Measurements from ENCODE around the gene PAN3.
A peak's percentile ranks its signal among the peaks of the same experiment; 100 is the strongest.

The PAN3 gene

GRCh38 chr13:28333204-28333881 is 195.0 kb downstream of the PAN3 start:
- CTCF ChIA-PET: interaction anchor here (1.0 kb wide), 1 partner anchor 9 kb away, joined by 4 read pairs; no protein-coding TSS in a partner anchor
- no peak overlapping the region for H3K27ac ChIP-seq
- POLR2A ChIA-PET (ENCODE audit: low non-redundant PET): no interaction called here
- DNase-seq (ENCODE audit: low spot score): no peak
- no peak for TF ChIP-seq CTCF (conservative IDR thresholded peaks at IDR 0.05; ENCODE audit: low read depth)

- CTCF ChIA-PET: interaction anchor here (0.7 kb wide), 1 partner anchor 995 kb away, joined by 7 read pairs; no protein-coding TSS in a partner anchor
- no peak for DNase-seq (ENCODE audit: low spot score)
- no peak for TF ChIP-seq CTCF (conservative IDR thresholded peaks at IDR 0.05; ENCODE audit: low read depth)
- POLR2A ChIA-PET (ENCODE audit: low non-redundant PET): no interaction called here
- no peak overlapping the region for H3K27ac ChIP-seq
These were observed 197.9 kb downstream of the PAN3 start for GRCh38 chr13:28336193-28336657.

GRCh38 chr13:28337166-28338005 is 199.0 kb downstream of the PAN3 start:
- H3K27ac ChIP-seq: no peak overlapping the region
- no peak for TF ChIP-seq CTCF (conservative IDR thresholded peaks at IDR 0.05; ENCODE audit: low read depth)
- ChIA-PET CTCF (interaction anchor here (0.5 to 0.7 kb wide), 3 partner anchors 29 to 994 kb away, joined by 3 to 7 read pairs (median 3); no protein-coding TSS in a partner anchor), POLR2A (ENCODE audit: low non-redundant PET) (no interaction called here)
- DNase-seq (ENCODE audit: low spot score): peak; percentile 15

- ChIA-PET CTCF (interaction anchor here (0.6 kb wide), 1 partner anchor 345 kb away, joined by 3 read pairs; no protein-coding TSS in a partner anchor), POLR2A (ENCODE audit: low non-redundant PET) (no interaction called here)
- H3K27ac ChIP-seq: no peak overlapping the region
- TF ChIP-seq CTCF (conservative IDR thresholded peaks at IDR 0.05; ENCODE audit: low read depth): no peak
- DNase-seq (ENCODE audit: low spot score): no peak
These were observed 199.7 kb downstream of the PAN3 start for GRCh38 chr13:28338006-28338574.

GRCh38 chr13:28338742-28339141 is 200.4 kb downstream of the PAN3 start:
- H3K27ac ChIP-seq: no peak overlapping the region
- ChIA-PET CTCF (no interaction called here), POLR2A (ENCODE audit: low non-redundant PET) (no interaction called here)
- DNase-seq (ENCODE audit: low spot score): no peak
- TF ChIP-seq CTCF (conservative IDR thresholded peaks at IDR 0.05; ENCODE audit: low read depth): no peak

- POLR2A ChIA-PET (ENCODE audit: low non-redundant PET): no interaction called here
These were observed 201.1 kb downstream of the PAN3 start for GRCh38 chr13:28339419-28339818.

More at GRCh38 chr13:28339419-28339818, 201.1 kb downstream of the PAN3 start:
- CTCF ChIA-PET: interaction anchor here (1.1 kb wide), 1 partner anchor 15 kb away, joined by 5 read pairs; no protein-coding TSS in a partner anchor
- H3K27ac ChIP-seq: no peak overlapping the region
- DNase-seq (ENCODE audit: low spot score): no peak
- no peak for TF ChIP-seq CTCF (conservative IDR thresholded peaks at IDR 0.05; ENCODE audit: low read depth)
